HCT116 (cell line): Measurements from ENCODE around the gene FDXR.

Experiments used
- POLR2AphosphoS5 ChIP-seq: IDR thresholded peaks from 2 replicates; pipeline ENCODE4 v1.6.1; 2011; ENCODE audit warnings: mild to moderate bottlenecking, low read depth, low read length, moderate library complexity
- SIN3A ChIP-seq: IDR thresholded peaks from 2 replicates; pipeline ENCODE4 v1.6.1; 2012; ENCODE audit warnings: low read depth
- TF ChIP-seq, protein P1 (sequence below), 3 experiments: fragments of 200-600 bp in 1 of 3; sonication (generic) in 1 of 3; IDR thresholded peaks in 2 of 3; conservative IDR thresholded peaks in 1 of 3; 2 replicates each; pipeline ENCODE4 v1.5.1; 2012 to 2017; ENCODE audit warnings: low read depth in 2 of 3, low read length in 2 of 3, antibody characterized with exemption in 1 of 3, borderline replicate concordance in 1 of 3, control low read depth in 1 of 3, mild to moderate bottlenecking in 1 of 3, mixed read lengths in 1 of 3, mixed run types in 1 of 3, moderate library complexity in 1 of 3; ENCODE audit not compliant: insufficient read depth in 1 of 3

DNA sequence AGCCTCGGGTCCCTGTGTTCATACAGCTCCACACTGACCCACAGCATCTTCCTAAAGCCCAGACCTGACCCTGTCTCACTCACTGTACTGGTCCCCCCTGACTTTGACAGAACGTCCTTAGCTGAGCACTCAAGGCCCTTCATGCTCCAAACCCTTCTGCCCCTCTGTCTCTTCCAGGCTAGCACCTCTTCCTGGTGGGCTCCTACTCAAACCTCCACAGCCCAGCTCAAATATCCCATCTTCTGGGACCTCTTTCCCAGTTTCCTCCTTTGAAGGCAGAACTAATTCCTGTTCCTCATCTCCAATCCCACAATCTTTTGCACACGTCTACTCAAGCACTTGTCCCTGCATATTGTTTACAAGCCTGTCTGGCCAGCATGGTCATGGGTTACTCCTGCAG lies 21.9 kb downstream of the FDXR start:
- TF ChIP-seq, protein P1, sequence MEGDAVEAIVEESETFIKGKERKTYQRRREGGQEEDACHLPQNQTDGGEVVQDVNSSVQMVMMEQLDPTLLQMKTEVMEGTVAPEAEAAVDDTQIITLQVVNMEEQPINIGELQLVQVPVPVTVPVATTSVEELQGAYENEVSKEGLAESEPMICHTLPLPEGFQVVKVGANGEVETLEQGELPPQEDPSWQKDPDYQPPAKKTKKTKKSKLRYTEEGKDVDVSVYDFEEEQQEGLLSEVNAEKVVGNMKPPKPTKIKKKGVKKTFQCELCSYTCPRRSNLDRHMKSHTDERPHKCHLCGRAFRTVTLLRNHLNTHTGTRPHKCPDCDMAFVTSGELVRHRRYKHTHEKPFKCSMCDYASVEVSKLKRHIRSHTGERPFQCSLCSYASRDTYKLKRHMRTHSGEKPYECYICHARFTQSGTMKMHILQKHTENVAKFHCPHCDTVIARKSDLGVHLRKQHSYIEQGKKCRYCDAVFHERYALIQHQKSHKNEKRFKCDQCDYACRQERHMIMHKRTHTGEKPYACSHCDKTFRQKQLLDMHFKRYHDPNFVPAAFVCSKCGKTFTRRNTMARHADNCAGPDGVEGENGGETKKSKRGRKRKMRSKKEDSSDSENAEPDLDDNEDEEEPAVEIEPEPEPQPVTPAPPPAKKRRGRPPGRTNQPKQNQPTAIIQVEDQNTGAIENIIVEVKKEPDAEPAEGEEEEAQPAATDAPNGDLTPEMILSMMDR (IDR thresholded peaks at IDR 0.05 in 2 of 3, conservative IDR thresholded peaks at IDR 0.05 in 1 of 3; ENCODE audit: borderline replicate concordance in 1 of 3, insufficient read depth in 1 of 3, low read depth in 2 of 3, low read length in 2 of 3), result no peak
- TF ChIP-seq SIN3A, result no peak
- TF ChIP-seq POLR2AphosphoS5, result no peak
